Right kidney (tissue), 1 donor: ENCODE measurements around the gene C1orf21.

ENCODE experiments used
- DNase-seq: peaks from one replicate; pipeline ENCODE4 v3.0.0-alpha.2; 2016

C1orf21 gene

DNA sequence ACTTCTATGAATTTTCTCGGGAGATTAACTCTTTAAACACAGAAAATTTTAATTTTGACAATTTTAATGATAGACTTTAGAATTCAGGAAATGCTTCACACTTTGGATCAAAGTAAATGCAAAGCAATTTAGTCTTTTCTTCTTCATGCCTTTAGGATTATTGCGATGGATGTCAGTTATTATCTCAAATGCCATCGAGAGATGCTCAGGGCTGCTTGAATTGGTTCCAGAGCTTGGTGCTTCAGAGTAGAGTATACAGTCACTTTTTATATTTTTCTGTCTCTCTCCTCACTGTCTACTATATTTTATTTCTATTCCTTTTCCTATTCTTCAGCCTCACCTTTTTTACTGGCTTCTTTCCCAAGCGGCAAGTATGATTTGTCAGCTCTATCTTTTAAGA is 59.2 kb downstream of the C1orf21 start:
- no peak for DNase-seq

- no peak for DNase-seq
Measured at GRCh38 chr1:184447651-184448185, 60.9 kb downstream of the C1orf21 start.

DNA sequence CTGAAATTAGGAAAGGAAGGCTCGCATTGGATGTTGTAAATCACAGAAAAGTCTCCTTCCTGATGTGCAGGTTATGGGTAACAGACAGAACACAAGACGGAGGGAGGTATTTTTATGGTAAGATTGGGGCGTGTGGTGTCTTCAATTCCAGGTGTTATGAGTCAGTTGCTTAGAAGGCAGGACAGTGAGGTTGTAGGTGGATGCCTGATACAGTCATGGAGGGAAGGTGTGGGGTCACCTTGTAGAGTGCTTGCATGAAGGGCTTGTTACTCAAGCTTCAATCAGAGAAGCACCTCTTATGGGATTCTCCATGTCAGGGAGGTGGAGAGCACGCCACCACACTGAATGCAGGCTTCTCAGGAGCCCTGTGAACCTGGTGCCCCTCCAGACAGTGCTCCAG is 63.1 kb downstream of the C1orf21 start:
- no peak for DNase-seq

DNA sequence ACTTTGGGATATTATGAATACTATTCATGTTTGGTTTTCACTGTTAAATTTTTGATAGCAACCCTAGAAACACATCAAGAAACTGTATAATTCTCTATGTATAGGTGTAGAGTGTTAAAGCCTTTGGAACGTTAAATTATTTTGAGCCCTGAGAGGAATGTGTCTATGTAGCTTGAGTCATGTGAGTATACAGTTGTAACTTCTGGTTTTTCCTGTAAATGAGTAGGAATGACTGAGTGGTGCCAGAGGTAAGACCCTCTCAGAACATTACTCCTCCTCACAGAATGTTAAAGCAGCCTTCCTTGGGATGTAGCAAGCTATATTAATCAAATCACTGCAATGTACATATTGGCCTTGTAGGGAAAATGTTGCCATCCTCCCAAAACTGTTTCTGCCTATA is 69.0 kb downstream of the C1orf21 start:
- no peak for DNase-seq

DNA sequence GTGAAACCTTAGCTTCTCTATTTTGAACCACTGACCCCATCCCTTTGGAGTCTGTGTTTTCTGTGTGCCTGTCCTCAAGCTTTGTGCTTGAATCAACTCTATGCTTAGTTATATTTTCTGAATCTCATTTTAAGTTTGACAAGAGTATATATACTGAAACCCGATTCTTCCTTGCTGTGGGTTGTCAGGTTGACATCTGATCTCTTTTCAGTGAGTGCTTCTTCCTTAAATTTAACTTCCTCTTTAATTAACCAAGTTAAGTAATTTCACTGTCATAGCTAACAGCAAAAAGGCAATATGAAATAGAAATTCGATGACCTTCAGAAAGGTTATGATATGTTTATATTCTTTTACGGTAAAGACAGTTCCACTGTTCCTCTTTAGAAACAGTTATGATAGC is 69.4 kb downstream of the C1orf21 start:
- no peak for DNase-seq

GRCh38 chr1:184457500-184457899 is 70.7 kb downstream of the C1orf21 start:
- DNase-seq = no peak

DNA sequence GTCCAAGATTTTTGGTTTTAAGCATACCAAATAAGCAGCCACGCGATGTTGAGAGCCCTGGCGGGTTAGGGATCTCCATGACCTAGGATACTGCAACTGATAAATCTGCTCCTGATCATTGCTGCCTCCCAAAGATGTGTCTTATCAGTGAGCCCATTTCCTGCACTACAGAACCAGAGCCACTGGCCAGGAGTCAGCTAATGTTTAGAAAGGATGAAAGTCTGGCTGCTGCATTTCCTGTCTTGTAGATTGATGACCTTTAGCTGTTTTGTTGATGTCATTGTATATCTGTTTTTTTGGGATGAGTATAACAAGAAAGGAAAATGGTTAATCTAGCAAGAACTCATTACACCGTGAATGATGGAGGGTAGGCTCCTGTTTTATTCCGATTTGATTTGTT is 74.5 kb downstream of the C1orf21 start:
- DNase-seq = no peak

DNA sequence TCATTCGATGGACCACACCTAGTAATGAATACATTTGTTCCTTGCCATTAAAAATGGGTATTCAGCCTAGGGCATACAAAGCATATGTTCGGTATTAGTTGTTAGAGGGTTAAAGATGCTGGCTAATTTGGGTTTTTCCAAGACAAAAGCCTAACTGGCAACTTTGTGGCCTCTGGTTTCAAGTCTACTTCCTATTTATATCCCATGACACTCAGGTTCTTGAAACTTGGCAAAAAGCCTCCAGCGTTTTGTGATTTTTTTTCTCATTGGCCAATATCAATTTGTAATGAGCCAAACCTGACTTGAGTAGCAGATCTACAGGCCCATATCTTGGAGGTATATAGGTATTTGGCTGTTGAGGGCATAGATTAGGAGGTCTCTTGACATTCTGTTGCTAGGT is 75.3 kb downstream of the C1orf21 start:
- no peak for DNase-seq

- DNase-seq = no peak
Measured at GRCh38 chr1:184462990-184463389, 76.2 kb downstream of the C1orf21 start.

- no peak for DNase-seq
Measured at GRCh38 chr1:184463680-184464079, 76.9 kb downstream of the C1orf21 start.

DNA sequence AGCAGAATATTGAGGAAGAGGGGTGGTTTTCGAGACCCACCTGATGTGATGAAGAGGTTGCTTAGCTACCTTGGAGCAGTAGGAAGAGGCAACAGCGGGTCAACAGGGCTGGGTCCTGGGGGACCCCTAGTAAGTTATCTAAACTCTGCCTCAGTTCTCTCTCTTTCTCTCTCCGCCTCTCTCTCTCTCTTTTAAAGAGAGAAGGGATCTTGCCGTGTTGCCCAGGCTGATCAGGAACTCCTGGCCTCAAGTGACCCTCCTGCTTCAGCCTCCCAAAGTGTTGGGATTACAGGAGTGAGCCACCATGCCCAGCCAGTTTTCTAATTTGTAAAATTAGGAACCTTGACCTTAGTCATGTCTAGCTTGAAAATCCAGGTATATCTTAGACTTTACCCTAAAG is 77.9 kb downstream of the C1orf21 start:
- no peak for DNase-seq

DNA sequence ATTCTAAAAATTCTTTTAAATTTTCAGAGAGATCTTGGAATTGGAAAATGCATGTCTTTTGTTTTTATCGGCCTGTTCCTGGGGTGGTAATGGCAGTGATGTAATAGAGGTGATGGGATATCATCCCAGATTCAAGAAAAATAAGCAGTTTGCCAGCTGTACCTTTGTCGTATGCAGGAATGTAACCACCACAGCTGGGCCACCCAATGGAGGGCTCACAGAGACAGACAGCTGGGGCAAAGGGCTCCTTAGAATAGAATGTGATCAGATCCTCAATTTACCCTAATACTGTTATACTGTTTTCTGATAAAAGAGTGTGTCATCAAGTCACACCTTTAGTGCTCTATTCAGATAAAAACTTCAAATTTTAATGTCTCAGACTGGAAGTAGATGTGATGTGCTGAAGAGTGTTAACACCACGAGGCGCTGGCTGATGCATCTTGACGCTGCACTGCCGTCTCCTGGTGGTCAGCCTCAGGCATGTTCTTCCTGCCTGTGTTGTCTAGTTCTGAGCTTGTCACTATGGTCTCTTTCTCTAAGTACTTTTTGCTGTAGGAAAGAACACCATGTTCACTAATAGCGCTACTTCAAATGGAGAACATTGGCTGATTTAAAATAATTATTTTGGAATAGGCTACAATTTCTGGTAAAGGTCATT is 78.8 kb downstream of the C1orf21 start:
- no peak for DNase-seq

DNA sequence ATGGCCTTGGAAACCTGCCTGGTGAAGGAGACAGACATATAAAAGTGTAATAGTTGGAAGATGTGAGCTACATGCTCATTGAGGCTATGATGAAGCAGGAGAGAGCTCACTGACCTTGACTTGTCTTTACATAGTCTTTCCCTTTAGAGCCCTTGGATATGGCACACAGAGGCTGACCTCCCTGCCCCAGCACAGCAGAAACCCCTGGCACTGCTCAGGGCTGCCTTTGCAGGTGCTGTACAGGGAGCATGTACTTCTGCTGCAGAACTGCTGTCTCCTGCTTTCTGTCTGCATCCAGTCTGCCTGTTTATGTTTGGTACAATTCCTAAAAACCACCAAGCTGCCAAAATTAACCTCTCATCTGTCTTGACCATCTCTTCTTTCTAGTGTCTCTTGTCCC is 80.5 kb downstream of the C1orf21 start:
- DNase-seq = no peak

GRCh38 chr1:184469396-184469795 is 82.6 kb downstream of the C1orf21 start:
- no peak for DNase-seq

- DNase-seq = no peak
Measured at GRCh38 chr1:184471686-184472085, 84.9 kb downstream of the C1orf21 start.

DNA sequence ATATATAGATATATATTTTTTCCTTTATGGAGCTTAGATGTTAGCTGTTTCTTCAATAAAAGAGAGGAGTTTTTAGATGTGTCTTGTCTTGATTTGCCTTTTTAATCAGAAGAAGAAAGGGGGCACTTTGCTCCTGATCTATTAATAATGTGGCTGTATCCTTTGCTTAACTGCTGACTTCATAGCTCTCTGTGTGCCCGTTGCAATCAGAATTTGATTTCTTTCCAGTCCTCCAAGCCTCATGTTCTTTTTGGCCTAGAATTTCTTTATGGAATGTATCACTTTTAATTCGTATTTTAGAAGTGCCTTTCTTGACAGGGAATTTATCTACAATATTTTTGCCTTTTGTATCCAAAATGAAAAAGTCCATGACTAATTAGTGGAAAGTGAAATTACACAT is 85.3 kb downstream of the C1orf21 start:
- no peak for DNase-seq

- DNase-seq = no peak
Measured at GRCh38 chr1:184473176-184473966, 86.5 kb downstream of the C1orf21 start.

- DNase-seq = no peak
Measured at GRCh38 chr1:184476187-184476586, 89.4 kb downstream of the C1orf21 start.

- no peak for DNase-seq
Measured at GRCh38 chr1:184479435-184480167, 92.8 kb downstream of the C1orf21 start.

DNA sequence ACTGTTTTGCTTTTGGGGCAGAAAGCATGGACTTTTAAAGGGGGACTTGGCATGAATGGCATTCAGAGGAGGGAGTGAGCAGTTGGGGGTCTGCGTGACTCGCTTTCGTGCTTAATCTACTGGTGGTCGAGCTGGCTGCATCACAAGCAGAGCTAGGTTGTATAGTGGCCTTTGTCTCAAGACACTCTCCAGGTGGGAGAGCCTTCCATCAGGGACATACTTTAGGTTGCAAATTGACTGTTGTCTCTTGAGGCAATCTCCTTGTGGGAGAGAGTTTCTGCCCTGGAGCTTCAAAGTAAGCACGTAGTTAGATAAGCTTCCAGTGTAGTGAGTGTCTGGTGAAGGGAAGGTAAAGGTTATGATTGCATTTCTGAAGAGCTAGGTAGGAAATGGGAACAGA is 93.9 kb downstream of the C1orf21 start:
- DNase-seq = no peak

DNA sequence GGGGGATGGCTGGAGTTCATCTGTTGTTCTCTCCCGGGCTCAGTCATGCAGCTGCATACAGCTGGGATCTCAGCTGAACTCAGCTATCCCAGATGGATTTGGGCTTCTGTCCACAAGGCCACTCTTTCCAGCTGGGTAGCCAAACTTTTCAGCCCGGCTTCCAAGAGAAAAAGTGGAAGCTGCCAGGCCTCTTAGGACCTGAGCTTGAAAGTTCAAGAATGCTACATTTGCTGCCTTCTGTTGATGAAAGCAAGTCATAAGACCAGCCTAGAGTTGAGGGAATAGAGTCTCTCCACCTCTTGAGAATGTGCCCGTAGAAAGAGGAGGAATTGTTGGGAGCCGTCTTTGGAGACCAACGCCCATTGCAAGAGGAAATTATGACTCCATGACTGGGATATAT is 95.3 kb downstream of the C1orf21 start:
- DNase-seq = no peak

- no peak for DNase-seq
Measured at GRCh38 chr1:184483101-184483683, 96.4 kb downstream of the C1orf21 start.
